Activated CD4-positive, alpha-beta T cell treated with anti-CD3 and anti-CD28 coated beads, Interleukin-2, amount 10 ng/mL, durations not matched to agents 7 days and 5 days (primary cell): ENCODE data around the gene SPNS3. TPM values are rescaled to one million over a fixed set of nuclear protein-coding genes. Genes with fewer than 3 reads are reported as not detected.
A peak's percentile ranks its signal among the peaks of the same experiment; 100 is the strongest.

Experiments used
- CTCF ChIA-PET: fragments of 350-600 bp; sonication (Branson Sonifier 250); formaldehyde crosslinking; loops from one replicate; lab custom pipeline; 2021; ENCODE audit warnings: antibody characterized with exemption; lab: Charles Lee
- POLR2A ChIA-PET: fragments of 350-600 bp; sonication (Branson Sonifier 250); formaldehyde crosslinking; loops from one replicate; lab custom pipeline; 2021; ENCODE audit warnings: antibody characterized with exemption; lab: Charles Lee
- DNase-seq: peaks from one replicate; pipeline ENCODE4 v3.0.0-alpha.2; 2020
- H3K27ac Mint-ChIP-seq: one replicate; pipeline ENCODE4 v1.8.0; 2021; ENCODE audit warnings: mild to moderate bottlenecking, moderate library complexity, mixed read lengths
- H3K27me3 Mint-ChIP-seq: one replicate; pipeline ENCODE4 v1.8.0; 2021; ENCODE audit warnings: mixed read lengths
- H3K36me3 Mint-ChIP-seq: one replicate; pipeline ENCODE4 v1.8.0; 2021; ENCODE audit warnings: low read depth, mixed read lengths
- H3K4me1 Mint-ChIP-seq: one replicate; pipeline ENCODE4 v1.8.0; 2021; ENCODE audit warnings: mixed read lengths
- H3K4me3 Mint-ChIP-seq: one replicate; pipeline ENCODE4 v1.8.0; 2021; ENCODE audit warnings: mild to moderate bottlenecking, moderate library complexity, mixed read lengths
- H3K9me3 Mint-ChIP-seq: one replicate; pipeline ENCODE4 v1.8.0; 2021; ENCODE audit warnings: mixed read lengths
- total RNA-seq, 2 experiments: library from RNA; stranded (reverse); gene quantifications; one replicate each; pipeline ENCODE4 v1.2.3, GENCODE V29; 2021

Gene SPNS3
- total RNA-seq, 2 experiments from 2014 or later, result 6.5 to 8.0 TPM

DNA sequence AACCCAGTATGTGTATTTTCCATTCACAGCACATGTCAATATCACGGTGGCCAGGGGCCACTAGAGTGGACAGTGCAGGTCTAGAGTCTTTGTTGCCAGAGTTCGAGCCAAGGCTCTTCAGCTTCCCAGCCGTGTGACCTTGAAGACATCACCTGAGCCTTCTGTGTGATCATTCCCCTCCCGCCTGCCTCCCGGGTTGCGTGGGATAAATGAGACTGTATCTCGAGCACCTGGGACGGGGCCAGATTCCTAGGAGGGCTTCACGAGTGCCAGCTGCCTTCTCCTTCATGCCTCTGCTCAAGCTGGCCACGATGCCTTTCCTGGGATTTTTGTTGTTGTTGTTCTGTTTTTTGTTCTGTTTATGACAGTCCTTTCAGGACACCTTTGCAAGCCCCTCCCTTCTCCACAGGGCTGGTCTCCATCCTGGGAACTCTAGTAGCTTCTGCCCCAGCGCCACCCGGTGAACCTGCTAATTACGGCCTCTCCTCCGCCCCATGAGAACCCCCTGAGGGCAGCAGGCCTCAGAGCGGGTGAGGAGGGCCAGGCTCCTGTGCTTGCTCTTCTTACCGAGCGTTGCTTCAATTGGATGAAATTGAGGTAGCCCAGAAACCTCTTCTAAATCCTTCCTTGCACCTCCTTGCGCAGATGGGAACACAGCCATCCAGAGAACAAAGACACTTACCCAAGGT, 68.9 kb downstream of the SPNS3 start:
- no peak overlapping the region for H3K4me3 Mint-ChIP-seq

DNA sequence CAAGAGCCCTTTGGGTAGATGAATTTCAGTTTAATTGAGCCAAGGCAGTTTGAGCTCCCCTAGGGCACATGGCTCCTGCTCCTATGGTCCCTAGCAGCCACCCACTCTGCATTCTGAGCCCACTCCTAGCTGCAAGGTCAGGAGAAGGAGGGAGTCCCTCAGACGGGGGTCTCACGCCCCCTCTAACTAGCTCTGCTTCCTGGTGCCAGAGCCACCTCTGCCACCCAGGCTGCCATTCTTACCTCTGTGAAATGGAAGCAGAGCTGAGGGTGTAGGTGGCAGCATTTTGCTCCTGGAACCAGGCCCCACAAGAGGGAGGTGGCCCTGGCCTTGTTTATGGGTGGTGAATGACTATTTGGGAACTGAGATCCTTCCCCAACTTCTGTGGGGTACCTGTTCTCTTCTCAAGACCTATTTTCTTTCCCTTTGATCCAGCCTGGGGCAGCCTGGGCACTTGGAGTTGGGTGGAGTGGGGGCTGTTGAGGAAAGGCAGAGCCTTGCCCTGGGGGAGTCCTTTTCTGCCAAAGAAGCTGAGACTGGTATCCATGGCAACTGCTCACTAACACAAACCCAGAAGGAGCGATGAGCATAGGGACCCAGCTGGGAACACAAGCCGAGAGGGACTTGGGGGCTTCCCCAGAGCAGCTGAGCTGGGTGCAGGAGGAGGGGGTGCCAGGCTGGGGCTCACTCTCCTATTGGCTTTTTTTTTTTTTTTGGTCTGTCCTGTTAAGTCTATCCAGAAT, 69.7 kb downstream of the SPNS3 start:
- ChIA-PET CTCF (interaction anchor here (0.5 kb wide), 1 partner anchor 89 kb away, joined by 4 read pairs; no protein-coding TSS in a partner anchor), POLR2A (no interaction called here)

More for the DNA sequence above, 68.9 kb downstream of the SPNS3 start:
- DNase-seq, result no peak
- ChIA-PET POLR2A (no interaction called here), CTCF (no interaction called here)
- H3K36me3 Mint-ChIP-seq, result no peaks in the 10 kb centered on the region
- no peak overlapping the region for H3K27ac Mint-ChIP-seq
- H3K27me3 Mint-ChIP-seq, result peaks cover 32% of the 10 kb centered on the region
- peaks cover 40% of the 10 kb centered on the region for H3K4me1 Mint-ChIP-seq
- no peaks in the 10 kb centered on the region for H3K9me3 Mint-ChIP-seq

GRCh38 chr17:4504188-4504587, 70.4 kb downstream of the SPNS3 start:
- POLR2A ChIA-PET, result no interaction called here
- peak overlapping the region; percentile 28 for H3K27ac Mint-ChIP-seq
- no peak overlapping the region for H3K4me3 Mint-ChIP-seq
- peaks cover 31% of the 10 kb centered on the region for H3K27me3 Mint-ChIP-seq
- CTCF ChIA-PET, result interaction anchor here (0.6 kb wide), 1 partner anchor 405 kb away, joined by 3 read pairs; no protein-coding TSS in a partner anchor
- peaks cover 50% of the 10 kb centered on the region for H3K4me1 Mint-ChIP-seq
- H3K36me3 Mint-ChIP-seq, result no peaks in the 10 kb centered on the region
- peak; percentile 13 for DNase-seq
- no peaks in the 10 kb centered on the region for H3K9me3 Mint-ChIP-seq

More for the DNA sequence above, 69.7 kb downstream of the SPNS3 start:
- no peak overlapping the region for H3K27ac Mint-ChIP-seq
- H3K27me3 Mint-ChIP-seq, result peaks cover 31% of the 10 kb centered on the region
- H3K36me3 Mint-ChIP-seq, result no peaks in the 10 kb centered on the region
- H3K4me3 Mint-ChIP-seq, result no peak overlapping the region
- H3K9me3 Mint-ChIP-seq, result no peaks in the 10 kb centered on the region
- peaks cover 43% of the 10 kb centered on the region for H3K4me1 Mint-ChIP-seq
- no peak for DNase-seq

- peaks cover 50% of the 10 kb centered on the region for H3K4me1 Mint-ChIP-seq
These were observed 71.4 kb downstream of the SPNS3 start for GRCh38 chr17:4505187-4505586.

GRCh38 chr17:4506175-4506813, 72.6 kb downstream of the SPNS3 start:
- Mint-ChIP-seq H3K27me3 (peaks cover 11% of the 10 kb centered on the region), H3K27ac (no peak overlapping the region), H3K4me3 (no peak overlapping the region), H3K9me3 (no peaks in the 10 kb centered on the region), H3K36me3 (no peaks in the 10 kb centered on the region), H3K4me1 (peaks cover 48% of the 10 kb centered on the region)
- ChIA-PET POLR2A (no interaction called here), CTCF (interaction anchor here (0.6 to 0.7 kb wide), 2 partner anchors 8 to 69 kb away, joined by 3 read pairs; no protein-coding TSS in a partner anchor)
- DNase-seq, result no peak

More at GRCh38 chr17:4505187-4505586, 71.4 kb downstream of the SPNS3 start:
- DNase-seq, result no peak
- H3K36me3 Mint-ChIP-seq, result no peaks in the 10 kb centered on the region
- H3K27me3 Mint-ChIP-seq, result peaks cover 22% of the 10 kb centered on the region
- CTCF ChIA-PET, result no interaction called here
- no peak overlapping the region for H3K4me3 Mint-ChIP-seq
- no peaks in the 10 kb centered on the region for H3K9me3 Mint-ChIP-seq
- no peak overlapping the region for H3K27ac Mint-ChIP-seq
- POLR2A ChIA-PET, result no interaction called here

- ChIA-PET POLR2A (interaction anchor here (0.7 kb wide), 1 partner anchor 8 kb away, joined by 3 read pairs; the partner anchor contains the start of gene SPNS2), CTCF (interaction anchor here (0.6 kb wide), 1 partner anchor 68 kb away, joined by 3 read pairs; no protein-coding TSS in a partner anchor)
- no peak overlapping the region for H3K4me3 Mint-ChIP-seq
- peaks cover 5% of the 10 kb centered on the region for H3K27me3 Mint-ChIP-seq
- no peak for DNase-seq
- H3K27ac Mint-ChIP-seq, result no peak overlapping the region
- H3K9me3 Mint-ChIP-seq, result no peaks in the 10 kb centered on the region
- peaks cover 44% of the 10 kb centered on the region for H3K4me1 Mint-ChIP-seq
- H3K36me3 Mint-ChIP-seq, result no peaks in the 10 kb centered on the region
These were observed 73.2 kb downstream of the SPNS3 start for GRCh38 chr17:4506892-4507291.

DNA sequence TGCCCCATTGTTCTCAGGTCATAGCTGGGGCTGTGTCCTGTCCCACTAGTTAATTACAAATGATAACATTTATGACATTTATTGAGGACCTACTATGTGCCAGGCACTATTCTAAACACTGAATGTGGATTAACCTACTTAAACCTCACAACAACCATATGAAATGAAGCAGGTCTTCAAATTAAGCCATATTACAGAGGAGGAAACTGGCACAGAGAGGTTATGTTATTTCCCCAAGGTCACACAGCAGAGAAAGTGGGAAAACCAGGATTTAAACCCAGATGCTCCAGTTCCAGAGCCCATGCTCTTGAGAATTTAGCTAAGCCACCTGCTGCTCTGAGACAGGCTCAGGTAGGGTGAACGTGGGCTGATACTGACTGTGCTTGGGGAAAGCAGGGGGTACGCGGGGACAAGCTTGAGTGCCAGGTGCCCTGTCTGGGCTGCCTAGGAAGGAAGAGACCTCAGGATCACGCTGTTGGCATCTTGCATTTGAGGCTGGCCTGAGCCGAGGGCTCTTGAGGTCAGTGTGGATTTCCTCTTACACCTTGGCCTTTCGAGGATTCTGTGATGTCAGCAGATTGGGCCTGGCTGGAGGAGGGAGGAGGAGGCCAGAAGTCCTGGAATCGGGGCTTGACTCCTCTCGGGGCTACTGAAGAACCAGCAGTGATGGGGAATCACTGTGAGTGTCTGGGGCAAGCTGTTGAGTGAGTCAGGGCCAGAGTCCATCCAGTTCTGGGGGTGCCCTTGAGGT, 73.8 kb downstream of the SPNS3 start:
- H3K4me3 Mint-ChIP-seq, result no peak overlapping the region
- peaks cover 3% of the 10 kb centered on the region for H3K27me3 Mint-ChIP-seq
- CTCF ChIA-PET, result no interaction called here
- peak overlapping the region; percentile 19 for H3K27ac Mint-ChIP-seq
- H3K4me1 Mint-ChIP-seq, result peaks cover 44% of the 10 kb centered on the region
- DNase-seq, result no peak
- POLR2A ChIA-PET, result interaction anchor here (0.7 kb wide), 1 partner anchor 9 kb away, joined by 3 read pairs; the partner anchor contains the start of gene SPNS2
- no peaks in the 10 kb centered on the region for H3K36me3 Mint-ChIP-seq
- no peaks in the 10 kb centered on the region for H3K9me3 Mint-ChIP-seq

- ChIA-PET POLR2A (no interaction called here), CTCF (no interaction called here)
- no peak overlapping the region for H3K4me3 Mint-ChIP-seq
- H3K9me3 Mint-ChIP-seq, result no peaks in the 10 kb centered on the region
- H3K27me3 Mint-ChIP-seq, result no peaks in the 10 kb centered on the region
- H3K36me3 Mint-ChIP-seq, result no peaks in the 10 kb centered on the region
- peaks cover 44% of the 10 kb centered on the region for H3K4me1 Mint-ChIP-seq
- DNase-seq, result no peak
- H3K27ac Mint-ChIP-seq, result peak overlapping the region; percentile 63
These were observed 74.5 kb downstream of the SPNS3 start for GRCh38 chr17:4508207-4508606.

DNA sequence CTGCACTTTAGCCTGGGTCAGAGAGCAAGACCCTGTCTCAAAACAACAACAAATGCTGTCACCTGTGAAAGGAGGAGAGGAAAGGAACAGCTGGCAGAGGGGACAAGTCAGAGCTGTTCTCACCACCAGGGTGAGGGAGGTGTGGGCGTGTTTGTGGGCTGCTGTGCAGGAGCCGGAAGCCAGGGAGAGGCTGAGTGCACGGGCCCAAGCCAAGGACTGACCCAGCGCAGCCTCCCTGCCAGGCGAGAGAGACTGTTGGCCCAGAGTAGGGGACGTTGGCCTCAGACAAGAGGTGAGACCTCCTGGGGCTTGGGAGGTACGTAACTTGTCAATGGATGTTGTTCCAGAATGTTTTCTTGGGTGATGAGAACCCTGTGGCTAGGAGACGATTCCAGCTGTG, 75.7 kb downstream of the SPNS3 start:
- H3K9me3 Mint-ChIP-seq, result no peaks in the 10 kb centered on the region
- no peaks in the 10 kb centered on the region for H3K36me3 Mint-ChIP-seq
- ChIA-PET POLR2A (no interaction called here), CTCF (interaction anchor here (0.7 to 1.6 kb wide), 6 partner anchors 11 to 148 kb away, joined by 3 to 6 read pairs (median 4); partner anchors contain the start of gene SPNS2)
- peaks cover 35% of the 10 kb centered on the region for H3K4me1 Mint-ChIP-seq
- H3K27ac Mint-ChIP-seq, result peak overlapping the region; percentile 67
- H3K4me3 Mint-ChIP-seq, result no peak overlapping the region
- no peaks in the 10 kb centered on the region for H3K27me3 Mint-ChIP-seq
- DNase-seq, result peak; percentile 61

DNA sequence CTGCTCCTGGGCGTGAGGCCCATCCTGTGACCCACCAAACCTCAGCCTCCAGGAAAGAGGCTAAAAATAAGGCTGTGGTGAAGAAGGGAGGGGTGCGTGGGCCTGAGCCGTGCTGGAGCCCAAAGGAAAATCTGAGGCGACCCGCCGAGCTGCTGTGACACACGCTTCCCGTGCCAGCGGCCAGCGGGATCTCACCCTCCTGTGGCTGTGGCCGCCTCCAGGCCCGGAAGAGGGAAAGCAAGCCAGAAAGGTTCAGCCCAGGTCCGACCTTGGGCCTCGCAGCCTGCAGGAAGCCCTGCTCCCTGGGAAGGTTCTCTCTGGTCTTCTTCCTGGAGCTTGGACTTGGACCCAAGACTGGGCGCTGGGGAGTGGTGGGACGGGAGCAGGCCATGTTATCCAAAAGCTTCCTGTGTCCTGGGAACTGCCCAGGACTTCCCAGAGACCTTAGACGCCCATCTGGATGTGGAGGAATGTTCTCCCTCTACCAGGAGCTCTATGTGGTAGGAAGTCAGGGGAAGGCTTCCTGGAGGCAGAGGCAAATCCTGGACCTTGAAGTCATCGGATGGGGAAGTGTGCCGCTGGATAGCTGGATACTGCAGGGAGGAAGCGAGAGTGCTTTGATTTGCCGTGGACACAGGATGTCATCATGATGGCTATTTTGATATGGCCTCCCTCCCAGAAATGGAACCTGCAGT, 76.3 kb downstream of the SPNS3 start:
- H3K36me3 Mint-ChIP-seq, result no peaks in the 10 kb centered on the region
- H3K27ac Mint-ChIP-seq, result peak overlapping the region; percentile 67
- H3K4me3 Mint-ChIP-seq, result no peak overlapping the region
- ChIA-PET CTCF (interaction anchor here (0.7 to 1.6 kb wide), 6 partner anchors 11 to 149 kb away, joined by 3 to 6 read pairs (median 4); partner anchors contain the start of gene SPNS2), POLR2A (no interaction called here)
- no peaks in the 10 kb centered on the region for H3K27me3 Mint-ChIP-seq
- peaks cover 28% of the 10 kb centered on the region for H3K4me1 Mint-ChIP-seq
- DNase-seq, result no peak
- no peaks in the 10 kb centered on the region for H3K9me3 Mint-ChIP-seq

GRCh38 chr17:4510618-4510941, 76.8 kb downstream of the SPNS3 start:
- POLR2A ChIA-PET, result no interaction called here
- no peak overlapping the region for H3K27ac Mint-ChIP-seq

More at GRCh38 chr17:4510618-4510941, 76.8 kb downstream of the SPNS3 start:
- H3K9me3 Mint-ChIP-seq, result no peaks in the 10 kb centered on the region
- DNase-seq, result no peak
- peaks cover 24% of the 10 kb centered on the region for H3K4me1 Mint-ChIP-seq
- no peak overlapping the region for H3K4me3 Mint-ChIP-seq
- CTCF ChIA-PET, result interaction anchor here (1.0 to 1.6 kb wide), 2 partner anchors 14 to 150 kb away, joined by 3 to 6 read pairs; no protein-coding TSS in a partner anchor
- no peaks in the 10 kb centered on the region for H3K36me3 Mint-ChIP-seq
- no peaks in the 10 kb centered on the region for H3K27me3 Mint-ChIP-seq
